ENCODE data around the gene SVOP. TPM values are rescaled to one million over a fixed set of nuclear protein-coding genes. Genes with fewer than 3 reads are reported as not detected.

Gene SVOP
- total and polyA plus RNA-seq, 2 experiments from 2014 or later: not detected

DNA sequence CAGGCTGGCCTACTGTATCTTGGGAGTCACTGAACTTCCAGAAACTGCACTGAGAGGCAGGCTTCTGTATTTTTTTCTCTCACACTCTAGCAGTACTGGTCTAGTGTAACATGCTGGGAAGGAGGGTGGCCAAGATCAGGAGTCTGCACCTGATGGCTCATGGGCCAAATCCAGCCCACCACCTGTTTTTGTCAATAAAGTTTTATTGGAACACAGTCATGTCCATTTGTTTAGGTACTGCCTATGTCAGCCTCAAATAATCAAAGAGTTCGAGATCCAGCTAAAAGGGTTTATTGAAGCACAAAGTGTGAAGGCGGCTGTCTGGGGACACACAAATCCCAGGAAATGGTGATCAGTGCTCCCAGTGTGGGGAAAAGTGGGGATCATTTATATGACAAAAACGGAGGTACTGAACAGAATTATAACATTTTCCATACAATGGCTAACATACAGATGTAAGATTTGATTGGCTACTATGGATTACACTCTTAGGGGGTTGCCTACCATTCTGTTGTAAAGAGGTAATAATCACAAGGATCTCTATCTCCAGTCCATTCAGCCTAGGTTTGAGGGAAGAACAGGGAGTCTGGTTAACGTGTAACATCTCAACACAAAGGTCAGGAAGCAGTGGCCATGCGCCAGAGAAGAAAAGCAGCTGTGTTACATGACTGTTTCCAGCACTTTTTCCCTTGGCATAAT lies 44.4 kb upstream of the SVOP start:
- H3K4me2 ChIP-seq (ENCODE audit: unreplicated experiment): no peak overlapping the region
- TF ChIP-seq EZH2phosphoT487 (IDR thresholded peaks at IDR 0.05; ENCODE audit: insufficient read depth, low read depth) (no peak), EZH2 (IDR thresholded peaks at IDR 0.05; ENCODE audit: insufficient read depth, poor library complexity, severe bottlenecking) (no peak)
- no peak for DNase-seq
- no peak overlapping the region for H3K4me3 ChIP-seq
- no peaks in the 10 kb centered on the region for H3K4me1 ChIP-seq (ENCODE audit: insufficient read depth)
- H4K20me1 ChIP-seq (ENCODE audit: insufficient read depth): no peaks in the 10 kb centered on the region
- H3F3A ChIP-seq (ENCODE audit: insufficient read depth): no peaks in the 10 kb centered on the region
- no peaks in the 10 kb centered on the region for H3K9me2 ChIP-seq (ENCODE audit: insufficient read depth)
- H3K9me3 ChIP-seq (ENCODE audit: low read depth): no peaks in the 10 kb centered on the region
- no peak overlapping the region for H3K27ac ChIP-seq
- H3K79me2 ChIP-seq (ENCODE audit: insufficient read depth): no peaks in the 10 kb centered on the region
- 85 to 87% methylated on average over 5 of the region's 5 CpGs for WGBS, 2 experiments (ENCODE audit: low coverage in 1 of 2, low lambda C conversion rate in 2 of 2, missing lambda C conversion rate in 2 of 2)
- H3K27me3 ChIP-seq (replicated peaks; ENCODE audit: insufficient read depth): no peaks in the 10 kb centered on the region
- no peak overlapping the region for H3K9ac ChIP-seq
- H2AFZ ChIP-seq: no peak overlapping the region
- peaks cover 3% of the 10 kb centered on the region; the same call in 1 of the 2 replicates for H3K36me3 ChIP-seq (ENCODE audit: low read depth)
- in situ Hi-C loops (cut with MboI): no loop called here

- Histone ChIP-seq H3K9me2 (ENCODE audit: insufficient read depth) (no peaks in the 10 kb centered on the region), H3F3A (ENCODE audit: insufficient read depth) (no peaks in the 10 kb centered on the region), H3K9ac (no peak overlapping the region), H2AFZ (no peak overlapping the region), H3K36me3 (ENCODE audit: low read depth) (peaks cover 3% of the 10 kb centered on the region; the same call in 1 of the 2 replicates), H3K4me2 (ENCODE audit: unreplicated experiment) (no peak overlapping the region), H3K9me3 (ENCODE audit: low read depth) (no peaks in the 10 kb centered on the region), H3K79me2 (ENCODE audit: insufficient read depth) (no peaks in the 10 kb centered on the region), H3K27me3 (replicated peaks; ENCODE audit: insufficient read depth) (no peaks in the 10 kb centered on the region), H3K27ac (no peak overlapping the region), H3K4me3 (no peak overlapping the region), H3K4me1 (ENCODE audit: insufficient read depth) (no peaks in the 10 kb centered on the region), H4K20me1 (ENCODE audit: insufficient read depth) (no peaks in the 10 kb centered on the region)
- in situ Hi-C loops (cut with MboI): no loop called here
- 83 to 88% methylated on average over 3 of the region's 3 CpGs for WGBS, 2 experiments (ENCODE audit: low coverage in 1 of 2, low lambda C conversion rate in 2 of 2, missing lambda C conversion rate in 2 of 2)
- DNase-seq: no peak
- TF ChIP-seq EZH2phosphoT487 (IDR thresholded peaks at IDR 0.05; ENCODE audit: insufficient read depth, low read depth) (no peak), EZH2 (IDR thresholded peaks at IDR 0.05; ENCODE audit: insufficient read depth, poor library complexity, severe bottlenecking) (no peak)
These were observed 43.3 kb upstream of the SVOP start for GRCh38 chr12:109064143-109064542.

- Histone ChIP-seq H3K36me3 (ENCODE audit: low read depth) (peaks cover 8% of the 10 kb centered on the region; the same call in 1 of the 2 replicates), H3K9me3 (ENCODE audit: low read depth) (no peaks in the 10 kb centered on the region), H3K4me2 (ENCODE audit: unreplicated experiment) (no peak overlapping the region), H3K79me2 (ENCODE audit: insufficient read depth) (peaks cover 9% of the 10 kb centered on the region; the same call in 1 of the 2 replicates), H3K4me3 (no peak overlapping the region), H3K9ac (no peak overlapping the region), H3K27me3 (replicated peaks; ENCODE audit: insufficient read depth) (no peaks in the 10 kb centered on the region), H3K4me1 (ENCODE audit: insufficient read depth) (0 out of 2 replicates have a peak, but pooled peaks cover 2% of the 10 kb centered on the region), H4K20me1 (ENCODE audit: insufficient read depth) (no peaks in the 10 kb centered on the region), H3K9me2 (ENCODE audit: insufficient read depth) (no peaks in the 10 kb centered on the region), H2AFZ (no peak overlapping the region), H3K27ac (no peak overlapping the region), H3F3A (ENCODE audit: insufficient read depth) (no peaks in the 10 kb centered on the region)
- in situ Hi-C loops (cut with MboI): no loop called here
- DNase-seq: no peak
- WGBS, 2 experiments (ENCODE audit: low coverage in 1 of 2, low lambda C conversion rate in 2 of 2, missing lambda C conversion rate in 2 of 2): 72 to 81% methylated on average over 6 of the region's 6 CpGs
- TF ChIP-seq EZH2phosphoT487 (IDR thresholded peaks at IDR 0.05; ENCODE audit: insufficient read depth, low read depth): no peak
- no peak for TF ChIP-seq EZH2 (IDR thresholded peaks at IDR 0.05; ENCODE audit: insufficient read depth, poor library complexity, severe bottlenecking)
These were observed 37.9 kb upstream of the SVOP start for GRCh38 chr12:109058773-109059172.

DNA sequence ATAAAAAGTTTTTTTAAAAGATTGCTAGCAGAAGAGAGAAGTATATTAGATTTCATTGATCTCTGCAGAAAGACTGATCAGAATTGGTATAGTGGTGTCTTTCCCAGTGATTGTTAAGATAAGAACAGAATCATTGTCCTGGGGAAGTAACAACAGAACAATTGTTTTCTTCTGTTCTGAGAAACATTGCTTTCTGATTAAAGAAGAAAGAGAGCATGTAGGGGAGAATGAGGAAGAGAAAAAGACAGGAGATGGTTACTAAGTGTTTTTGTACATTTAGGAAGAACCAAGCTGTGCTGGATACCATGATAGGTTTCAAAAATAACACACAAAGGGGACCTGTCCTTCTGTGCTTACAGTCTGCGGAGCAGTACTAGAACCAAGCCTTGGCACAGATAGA lies 36.5 kb upstream of the SVOP start:
- no peak for TF ChIP-seq EZH2 (IDR thresholded peaks at IDR 0.05; ENCODE audit: insufficient read depth, poor library complexity, severe bottlenecking)
- no peak for TF ChIP-seq EZH2phosphoT487 (IDR thresholded peaks at IDR 0.05; ENCODE audit: insufficient read depth, low read depth)
- no peaks in the 10 kb centered on the region for H3K9me3 ChIP-seq (ENCODE audit: low read depth)
- no peak for DNase-seq

More for the DNA sequence above, 36.5 kb upstream of the SVOP start:
- in situ Hi-C loops (cut with MboI): no loop called here
- H3K36me3 ChIP-seq (ENCODE audit: low read depth): peaks cover 8% of the 10 kb centered on the region; the same call in 1 of the 2 replicates
- WGBS, 2 experiments (ENCODE audit: low coverage in 1 of 2, low lambda C conversion rate in 2 of 2, missing lambda C conversion rate in 2 of 2): 92 to 94% methylated on average over 1 of the region's 1 CpG
- H3K4me1 ChIP-seq (ENCODE audit: insufficient read depth): 0 out of 2 replicates have a peak, but pooled peaks cover 8% of the 10 kb centered on the region
- no peak overlapping the region for H3K27ac ChIP-seq
- no peak overlapping the region for H2AFZ ChIP-seq
- no peak overlapping the region for H3K4me3 ChIP-seq
- H3K27me3 ChIP-seq (replicated peaks; ENCODE audit: insufficient read depth): no peaks in the 10 kb centered on the region
- H3F3A ChIP-seq (ENCODE audit: insufficient read depth): no peaks in the 10 kb centered on the region
- no peak overlapping the region for H3K9ac ChIP-seq
- peaks cover 22% of the 10 kb centered on the region for H3K79me2 ChIP-seq (ENCODE audit: insufficient read depth)
- no peak overlapping the region for H3K4me2 ChIP-seq (ENCODE audit: unreplicated experiment)
- H4K20me1 ChIP-seq (ENCODE audit: insufficient read depth): no peaks in the 10 kb centered on the region
- H3K9me2 ChIP-seq (ENCODE audit: insufficient read depth): no peaks in the 10 kb centered on the region
